HCT116 (cell line): ENCODE data around the gene PRAME.

Source experiments
- CTCF ChIP-seq, 3 experiments: fragments of 200-600 bp in 1 of 3; sonication (generic) in 1 of 3; IDR thresholded peaks in 2 of 3; conservative IDR thresholded peaks in 1 of 3; 2 replicates each; pipeline ENCODE4 v1.5.1; 2012 to 2017; ENCODE audit warnings: low read depth in 2 of 3, low read length in 2 of 3, antibody characterized with exemption in 1 of 3, borderline replicate concordance in 1 of 3, control low read depth in 1 of 3, mild to moderate bottlenecking in 1 of 3, mixed read lengths in 1 of 3, mixed run types in 1 of 3, moderate library complexity in 1 of 3; ENCODE audit not compliant: insufficient read depth in 1 of 3
- POLR2A ChIP-seq: IDR thresholded peaks from 2 replicates; pipeline ENCODE4 v1.7.0; 2011; ENCODE audit warnings: borderline replicate concordance; ENCODE audit not compliant: insufficient read depth, insufficient read length; ENCODE audit errors: extremely low read depth

GRCh38 chr22:22579869-22580604 is 21.0 kb upstream of the PRAME start:
- TF ChIP-seq CTCF (IDR thresholded peaks at IDR 0.05 in 2 of 3, conservative IDR thresholded peaks at IDR 0.05 in 1 of 3; ENCODE audit: borderline replicate concordance in 1 of 3, insufficient read depth in 1 of 3, low read depth in 2 of 3, low read length in 2 of 3) (no peak), POLR2A (no peak)
